SK-N-SH treated with all-trans-retinoic acid at 6 μM for 48 hours (cell line): ENCODE measurements around the gene GGCX.

Experiments used
- OSR1 ChIP-seq: fragments of 250-450 bp; sonication (Bioruptor Pico); IDR thresholded peaks from 2 replicates; pipeline ENCODE4 v1.8.0; 2022; ENCODE audit warnings: moderate library complexity, mild to moderate bottlenecking, inconsistent platforms
- SNAI2 ChIP-seq: fragments of 250-450 bp; sonication (Bioruptor Pico); IDR thresholded peaks from 2 replicates; pipeline ENCODE4 v1.5.0; 2020; ENCODE audit warnings: mild to moderate bottlenecking, moderate library complexity
- TF ChIP-seq, protein P1 (sequence below): fragments of 250-450 bp; sonication (Bioruptor Pico); IDR thresholded peaks from 2 replicates; pipeline ENCODE4 v1.8.0; 2020; ENCODE audit warnings: mild to moderate bottlenecking, moderate library complexity, borderline replicate concordance

DNA sequence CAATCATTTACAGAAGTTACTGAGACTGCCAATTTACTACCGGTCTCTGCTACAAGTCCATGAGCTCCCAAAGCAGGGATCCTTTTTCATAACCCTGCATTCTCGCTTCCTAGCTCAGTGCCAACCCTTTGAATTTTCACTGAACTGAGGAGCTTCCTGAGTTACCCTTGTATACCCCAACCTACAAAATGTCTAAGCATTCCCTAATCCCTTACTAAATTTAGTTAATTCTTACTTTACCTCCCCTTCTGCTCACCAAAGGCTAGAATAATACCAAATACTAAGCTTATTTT, 12.7 kb downstream of the GGCX start:
- TF ChIP-seq, protein P1, sequence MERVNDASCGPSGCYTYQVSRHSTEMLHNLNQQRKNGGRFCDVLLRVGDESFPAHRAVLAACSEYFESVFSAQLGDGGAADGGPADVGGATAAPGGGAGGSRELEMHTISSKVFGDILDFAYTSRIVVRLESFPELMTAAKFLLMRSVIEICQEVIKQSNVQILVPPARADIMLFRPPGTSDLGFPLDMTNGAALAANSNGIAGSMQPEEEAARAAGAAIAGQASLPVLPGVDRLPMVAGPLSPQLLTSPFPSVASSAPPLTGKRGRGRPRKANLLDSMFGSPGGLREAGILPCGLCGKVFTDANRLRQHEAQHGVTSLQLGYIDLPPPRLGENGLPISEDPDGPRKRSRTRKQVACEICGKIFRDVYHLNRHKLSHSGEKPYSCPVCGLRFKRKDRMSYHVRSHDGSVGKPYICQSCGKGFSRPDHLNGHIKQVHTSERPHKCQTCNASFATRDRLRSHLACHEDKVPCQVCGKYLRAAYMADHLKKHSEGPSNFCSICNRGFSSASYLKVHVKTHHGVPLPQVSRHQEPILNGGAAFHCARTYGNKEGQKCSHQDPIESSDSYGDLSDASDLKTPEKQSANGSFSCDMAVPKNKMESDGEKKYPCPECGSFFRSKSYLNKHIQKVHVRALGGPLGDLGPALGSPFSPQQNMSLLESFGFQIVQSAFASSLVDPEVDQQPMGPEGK = no peak
- no peak for TF ChIP-seq SNAI2
- TF ChIP-seq OSR1 (CRISPR knock-in tag) = no peak
